Upper lobe of left lung (tissue), 4 donors: ENCODE data around the gene COBLL1.

Source experiments
- CTCF ChIP-seq, 6 experiments: fragments of 450-650 bp in 4 of 6; fragments of 200-600 bp in 2 of 6; sonication (generic) in 2 of 6; IDR thresholded peaks; one replicate each; pipeline ENCODE4 v1.5.1; 2016 to 2019; ENCODE audit warnings: antibody characterized with exemption in 6 of 6
- EP300 ChIP-seq, 4 donors: sonication (generic); formaldehyde crosslinking; IDR thresholded peaks; one replicate each; pipeline ENCODE4 v1.5.1; 2017; ENCODE audit warnings: antibody characterized with exemption in 4 of 4, control low read depth in 2 of 4
- POLR2A ChIP-seq, 4 donors: fragments of 450-650 bp; IDR thresholded peaks; one replicate each; pipeline ENCODE4 v1.5.1; 2016 to 2017; ENCODE audit warnings: antibody characterized with exemption in 4 of 4, mild to moderate bottlenecking in 2 of 4

GRCh38 chr2:164735309-164735919 is 106.2 kb downstream of the COBLL1 start:
- TF ChIP-seq CTCF (IDR thresholded peaks at IDR 0.05) (no peak), EP300 (IDR thresholded peaks at IDR 0.05) (no peak), POLR2A (IDR thresholded peaks at IDR 0.05) (no peak)
